Neural progenitor cell (in vitro differentiated cells): Measurements from ENCODE around the gene SLC6A11. TPM values are rescaled to one million over a fixed set of nuclear protein-coding genes. Genes with fewer than 3 reads are reported as not detected.

ENCODE experiments used
- DNase-seq: peaks from one replicate; pipeline ENCODE4 v3.0.0-alpha.2; 2016; ENCODE audit warnings: low spot score
- H2AFZ ChIP-seq: fragments of 200-600 bp; sonication (generic); replicated peaks from 2 replicates; pipeline ENCODE4 v1.6.1; 2016; ENCODE audit warnings: antibody characterized with exemption
- H3F3A ChIP-seq: fragments of 200-600 bp; sonication (generic); 2 replicates; pipeline ENCODE4 v1.6.1; 2016; ENCODE audit warnings: antibody characterized with exemption, low read depth
- H3K27ac ChIP-seq: fragments of 200-600 bp; sonication (generic); 2 replicates; pipeline ENCODE4 v1.5.1; 2016; ENCODE audit warnings: mild to moderate bottlenecking
- H3K27me3 ChIP-seq: fragments of 200-600 bp; sonication (generic); 2 replicates; pipeline ENCODE4 v1.6.1; 2016; ENCODE audit warnings: mild to moderate bottlenecking, moderate library complexity
- H3K36me3 ChIP-seq: fragments of 200-600 bp; sonication (generic); 2 replicates; pipeline ENCODE4 v1.5.1; 2016
- H3K4me1 ChIP-seq: fragments of 200-600 bp; sonication (generic); 2 replicates; pipeline ENCODE4 v1.6.1; 2016; ENCODE audit warnings: mixed run types
- H3K4me2 ChIP-seq: fragments of 200-600 bp; sonication (generic); 2 replicates; pipeline ENCODE4 v1.6.1; 2016
- H3K4me3 ChIP-seq: fragments of 200-600 bp; sonication (generic); 2 replicates; pipeline ENCODE4 v1.5.1; 2016
- H3K79me2 ChIP-seq: fragments of 200-600 bp; sonication (generic); 2 replicates; pipeline ENCODE4 v1.6.1; 2016; ENCODE audit warnings: low read depth
- H3K9ac ChIP-seq: fragments of 200-600 bp; sonication (generic); 2 replicates; pipeline ENCODE4 v1.6.1; 2016
- H3K9me3 ChIP-seq: fragments of 200-600 bp; sonication (generic); 2 replicates; pipeline ENCODE4 v1.5.1; 2016; ENCODE audit warnings: low read depth
- H4K20me1 ChIP-seq: fragments of 200-600 bp; sonication (generic); 2 replicates; pipeline ENCODE4 v1.6.1; 2016; ENCODE audit warnings: low read depth
- H3K27ac Mint-ChIP-seq: 3 replicates; pipeline ENCODE4 v1.8.0; 2021; ENCODE audit warnings: mixed read lengths
- H3K27me3 Mint-ChIP-seq: 2 replicates; pipeline ENCODE4 v1.8.0; 2022; ENCODE audit warnings: low read depth, mild to moderate bottlenecking, inconsistent platforms, moderate library complexity, mixed read lengths; ENCODE audit not compliant: insufficient read depth
- H3K36me3 Mint-ChIP-seq: 3 replicates; pipeline ENCODE4 v1.8.0; 2021; ENCODE audit warnings: mixed read lengths
- H3K4me1 Mint-ChIP-seq: 3 replicates; pipeline ENCODE4 v1.8.0; 2021; ENCODE audit warnings: mixed read lengths
- H3K4me3 Mint-ChIP-seq: 3 replicates; pipeline ENCODE4 v1.8.0; 2021; ENCODE audit warnings: mild to moderate bottlenecking, moderate library complexity, mixed read lengths
- H3K9me3 Mint-ChIP-seq: 3 replicates; pipeline ENCODE4 v1.8.0; 2020; ENCODE audit warnings: mixed read lengths
- EZH2 ChIP-seq: fragments of 200-600 bp; sonication (generic); IDR thresholded peaks from 2 replicates; pipeline ENCODE4 v1.6.1; 2017; ENCODE audit warnings: antibody characterized with exemption, mild to moderate bottlenecking, moderate library complexity
- EZH2phosphoT487 ChIP-seq: fragments of 200-600 bp; sonication (generic); IDR thresholded peaks from 2 replicates; pipeline ENCODE4 v1.6.1; 2017; ENCODE audit warnings: antibody characterized with exemption
- total RNA-seq: library from RNA; depleted of rRNA; stranded (reverse); fragments of >200 nt; gene quantifications from 2 replicates; pipeline ENCODE4 v1.2.3, GENCODE V29; 2015; ENCODE audit warnings: low replicate concordance
- TF ChIP-seq, protein P1 (sequence below): fragments of 200-600 bp; sonication (generic); IDR thresholded peaks from 2 replicates; pipeline ENCODE4 v1.5.1; 2017; ENCODE audit warnings: antibody characterized with exemption, mild to moderate bottlenecking

The SLC6A11 gene
- total RNA-seq, 1 donor from 2014 or later, result 0.86 TPM

DNA sequence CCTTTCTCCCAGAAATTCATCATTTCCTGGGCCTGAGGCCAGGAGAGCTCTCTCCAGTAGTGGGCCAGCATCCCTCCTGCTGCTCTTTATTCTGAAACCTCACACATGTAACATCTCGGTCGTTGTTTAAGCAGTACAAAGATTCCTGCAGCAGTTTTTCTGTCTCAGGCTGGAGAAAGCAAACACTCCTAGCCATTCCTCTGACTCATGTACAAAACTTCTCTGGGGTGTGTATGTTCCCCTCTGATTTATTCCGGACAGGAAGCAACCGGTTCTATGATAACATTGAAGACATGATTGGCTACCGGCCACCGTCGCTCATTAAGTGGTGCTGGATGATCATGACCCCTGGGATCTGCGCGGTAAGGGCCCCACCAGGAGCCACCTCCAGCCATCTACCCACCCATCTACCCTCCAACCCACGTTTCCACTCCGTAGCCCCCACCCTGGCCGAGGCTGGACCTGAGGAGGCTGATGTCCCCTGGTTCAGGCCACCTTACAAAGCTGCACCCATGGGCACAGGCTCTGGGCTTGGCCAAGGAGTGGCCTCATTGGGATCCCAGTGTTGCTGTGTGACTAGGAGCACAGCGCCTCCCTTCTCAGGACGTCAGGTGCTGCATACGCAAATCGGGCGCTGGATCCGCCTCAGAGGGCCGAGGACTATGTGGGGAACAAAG lies 117.9 kb downstream of the SLC6A11 start:
- Mint-ChIP-seq H3K4me3 (no peak overlapping the region), H3K27me3 (peaks cover 7% of the 10 kb centered on the region), H3K4me1 (peaks cover 18% of the 10 kb centered on the region), H3K27ac (no peak overlapping the region), H3K9me3 (no peaks in the 10 kb centered on the region), H3K36me3 (no peaks in the 10 kb centered on the region)
- Histone ChIP-seq H3K4me3 (no peak overlapping the region), H2AFZ (no peak overlapping the region), H3K79me2 (no peaks in the 10 kb centered on the region), H3K4me1 (peaks cover 8% of the 10 kb centered on the region), H3K4me2 (no peak overlapping the region), H4K20me1 (no peaks in the 10 kb centered on the region), H3K9ac (no peak overlapping the region), H3K36me3 (no peaks in the 10 kb centered on the region), H3K27ac (no peak overlapping the region), H3K27me3 (no peaks in the 10 kb centered on the region), H3K9me3 (no peaks in the 10 kb centered on the region), H3F3A (no peaks in the 10 kb centered on the region)
- TF ChIP-seq, protein P1, sequence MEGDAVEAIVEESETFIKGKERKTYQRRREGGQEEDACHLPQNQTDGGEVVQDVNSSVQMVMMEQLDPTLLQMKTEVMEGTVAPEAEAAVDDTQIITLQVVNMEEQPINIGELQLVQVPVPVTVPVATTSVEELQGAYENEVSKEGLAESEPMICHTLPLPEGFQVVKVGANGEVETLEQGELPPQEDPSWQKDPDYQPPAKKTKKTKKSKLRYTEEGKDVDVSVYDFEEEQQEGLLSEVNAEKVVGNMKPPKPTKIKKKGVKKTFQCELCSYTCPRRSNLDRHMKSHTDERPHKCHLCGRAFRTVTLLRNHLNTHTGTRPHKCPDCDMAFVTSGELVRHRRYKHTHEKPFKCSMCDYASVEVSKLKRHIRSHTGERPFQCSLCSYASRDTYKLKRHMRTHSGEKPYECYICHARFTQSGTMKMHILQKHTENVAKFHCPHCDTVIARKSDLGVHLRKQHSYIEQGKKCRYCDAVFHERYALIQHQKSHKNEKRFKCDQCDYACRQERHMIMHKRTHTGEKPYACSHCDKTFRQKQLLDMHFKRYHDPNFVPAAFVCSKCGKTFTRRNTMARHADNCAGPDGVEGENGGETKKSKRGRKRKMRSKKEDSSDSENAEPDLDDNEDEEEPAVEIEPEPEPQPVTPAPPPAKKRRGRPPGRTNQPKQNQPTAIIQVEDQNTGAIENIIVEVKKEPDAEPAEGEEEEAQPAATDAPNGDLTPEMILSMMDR, result no peak
- no peak for TF ChIP-seq EZH2
- DNase-seq, result no peak

DNA sequence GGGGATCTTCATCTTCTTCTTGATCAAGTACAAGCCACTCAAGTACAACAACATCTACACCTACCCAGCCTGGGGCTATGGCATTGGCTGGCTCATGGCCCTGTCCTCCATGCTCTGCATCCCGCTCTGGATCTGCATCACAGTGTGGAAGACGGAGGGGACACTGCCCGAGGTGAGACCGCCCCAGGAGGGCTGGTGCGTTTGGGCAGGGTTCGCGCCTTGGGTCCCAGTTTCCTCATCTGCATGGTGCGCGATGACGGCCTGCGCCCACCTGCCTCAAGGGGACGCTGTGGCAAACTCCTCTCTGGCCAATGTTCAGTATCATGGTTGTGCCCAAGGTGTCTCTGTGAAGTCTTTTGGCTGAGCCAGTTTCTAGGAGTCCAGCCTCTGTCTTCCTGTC lies 119.0 kb downstream of the SLC6A11 start:
- H3K36me3 Mint-ChIP-seq, result no peaks in the 10 kb centered on the region
- no peak overlapping the region for H2AFZ ChIP-seq
- no peaks in the 10 kb centered on the region for H4K20me1 ChIP-seq
- no peaks in the 10 kb centered on the region for H3K79me2 ChIP-seq
- no peak overlapping the region for H3K4me3 ChIP-seq
- H3K27ac Mint-ChIP-seq, result no peak overlapping the region
- DNase-seq, result no peak
- no peak overlapping the region for H3K4me2 ChIP-seq
- peaks cover 11% of the 10 kb centered on the region for H3K27me3 Mint-ChIP-seq
- no peaks in the 10 kb centered on the region for H3K36me3 ChIP-seq
- no peaks in the 10 kb centered on the region for H3K9me3 ChIP-seq
- H3K9ac ChIP-seq, result no peak overlapping the region
- no peak overlapping the region for H3K27ac ChIP-seq
- no peaks in the 10 kb centered on the region for H3F3A ChIP-seq
- H3K27me3 ChIP-seq, result no peaks in the 10 kb centered on the region
- H3K4me3 Mint-ChIP-seq, result no peak overlapping the region
- H3K4me1 Mint-ChIP-seq, result peaks cover 18% of the 10 kb centered on the region
- no peaks in the 10 kb centered on the region for H3K9me3 Mint-ChIP-seq
- peaks cover 8% of the 10 kb centered on the region for H3K4me1 ChIP-seq
- no peak for TF ChIP-seq EZH2
- TF ChIP-seq EZH2phosphoT487, result no peak
- TF ChIP-seq, protein P1, result no peak

DNA sequence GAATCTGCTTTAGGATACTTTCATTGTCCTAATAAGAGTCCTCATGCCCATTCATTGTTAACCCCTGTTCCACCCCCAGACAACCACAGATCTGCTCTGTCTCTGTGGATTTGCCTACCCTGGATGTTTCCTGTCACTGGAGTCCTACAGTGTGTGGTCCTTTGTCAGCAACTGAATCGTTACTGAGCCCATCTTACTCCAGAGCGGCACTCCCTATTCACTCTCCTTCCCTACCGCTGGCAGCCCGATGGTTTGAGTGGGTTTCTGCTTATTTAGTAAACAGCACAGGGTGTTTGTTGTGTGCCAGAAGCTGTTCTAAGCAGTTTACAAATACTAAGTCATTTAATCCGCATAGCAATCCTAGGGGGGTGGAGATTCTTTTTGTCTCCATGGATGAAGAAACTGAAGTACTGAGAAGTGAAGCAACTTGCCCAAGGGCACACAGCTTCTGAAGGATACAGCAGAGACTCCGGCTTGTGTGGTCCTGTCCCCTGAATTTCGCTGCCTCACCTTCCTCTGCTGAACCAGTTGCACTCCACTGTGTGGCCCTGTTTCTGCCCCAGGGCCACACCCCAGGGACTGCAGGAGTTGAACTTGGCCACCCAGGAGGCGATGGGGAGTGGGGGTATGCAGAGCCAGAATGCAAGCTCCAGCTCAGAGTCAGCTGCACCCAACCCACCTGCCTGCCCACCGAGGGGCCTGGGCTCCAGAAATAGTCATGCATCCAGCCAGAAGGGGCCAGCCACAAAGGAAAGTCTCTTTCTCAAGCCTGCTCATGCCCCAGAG lies 120.0 kb downstream of the SLC6A11 start:
- Mint-ChIP-seq H3K27ac (no peak overlapping the region), H3K4me1 (peaks cover 15% of the 10 kb centered on the region), H3K27me3 (peaks cover 11% of the 10 kb centered on the region), H3K36me3 (no peaks in the 10 kb centered on the region), H3K4me3 (no peak overlapping the region), H3K9me3 (no peaks in the 10 kb centered on the region)
- H3K27me3 ChIP-seq, result no peaks in the 10 kb centered on the region
- H3K27ac ChIP-seq, result no peak overlapping the region
- H3K36me3 ChIP-seq, result no peaks in the 10 kb centered on the region
- DNase-seq, result no peak
- H3K4me1 ChIP-seq, result peaks cover 5% of the 10 kb centered on the region
- TF ChIP-seq EZH2phosphoT487 (no peak), EZH2 (no peak)
- TF ChIP-seq, protein P1, result no peak
- H3K9ac ChIP-seq, result no peak overlapping the region
- no peak overlapping the region for H2AFZ ChIP-seq
- H3K4me3 ChIP-seq, result no peak overlapping the region
- no peaks in the 10 kb centered on the region for H3K9me3 ChIP-seq
- H4K20me1 ChIP-seq, result no peaks in the 10 kb centered on the region
- H3F3A ChIP-seq, result no peaks in the 10 kb centered on the region
- no peak overlapping the region for H3K4me2 ChIP-seq
- no peaks in the 10 kb centered on the region for H3K79me2 ChIP-seq
